Measurements from ENCODE around the gene C2CD2. TPM values are rescaled to one million over a fixed set of nuclear protein-coding genes. Genes with fewer than 3 reads are reported as not detected.
A peak's percentile ranks its signal among the peaks of the same experiment; 100 is the strongest.
"Not testable (repeated sequence)": the region's sequence is repeated elsewhere in the genome, so short reads cannot be mapped to it uniquely, and the experiment has no call there.

C2CD2 gene
- polyA plus RNA-seq, 1 donor (not counting 4 experiments of a cell fraction or from before 2014, with no cell fraction given), result 39.9 TPM

GRCh38 chr21:41951876-41952567 is 1.8 kb downstream of the C2CD2 start:
- dilution Hi-C loops (cut with MboI; ENCODE audit: extremely low pct_ligation_motif_present, low sequenced_read_pairs), result no loop called here
- Histone ChIP-seq H3K9me3 (ENCODE audit: control insufficient read depth, low read depth, low read length) (no peaks in the 10 kb centered on the region), H3K27ac (ENCODE audit: control insufficient read depth, insufficient read depth, low read length) (no peak overlapping the region), H3K79me2 (ENCODE audit: control insufficient read depth, insufficient read depth, low read length) (peaks cover 60% of the 10 kb centered on the region), H3K4me1 (ENCODE audit: control insufficient read depth, extremely low read depth, insufficient read depth, low read length) (peaks cover 18% of the 10 kb centered on the region), H3K36me3 (ENCODE audit: control insufficient read depth in 2 of 2, extremely low read depth in 1 of 2, insufficient read depth in 2 of 2, low read length in 2 of 2) (peaks cover 0 to 3% of the 10 kb centered on the region in 2 experiments), H4K20me1 (ENCODE audit: control insufficient read depth, extremely low read depth, insufficient read depth, low read length) (no peaks in the 10 kb centered on the region), H3K27me3 (ENCODE audit: control insufficient read depth, extremely low read depth, insufficient read depth, low read length) (no peaks in the 10 kb centered on the region), H3K9ac (ENCODE audit: control insufficient read depth, extremely low read depth, insufficient read depth, low read length) (peak overlapping the region; percentile 78), H2AFZ (ENCODE audit: control insufficient read depth, low read length) (no peak overlapping the region), H3K4me2 (ENCODE audit: control insufficient read depth, extremely low read depth, insufficient read depth, low read depth, low read length) (peak overlapping the region; percentile 92), H3K4me3 (ENCODE audit: control insufficient read depth in 2 of 3, extremely low read depth in 1 of 3, insufficient read depth in 2 of 3, low read depth in 1 of 3, low read length in 3 of 3) (peak overlapping the region; percentile 65 to 80 (median 77)), H3K9me1 (ENCODE audit: control insufficient read depth, extremely low read depth, insufficient read depth, low read length) (peaks cover 3% of the 10 kb centered on the region)
- FAIRE-seq (no peak), DNase-seq (ENCODE audit: low read depth, low spot score) (no peak)
- TF ChIP-seq EZH2 (IDR thresholded peaks at IDR 0.05; ENCODE audit: low read length) (no peak), CTCF (optimal IDR thresholded peaks at IDR 0.05 in 1 of 3, IDR thresholded peaks at IDR 0.05 in 1 of 3, conservative IDR thresholded peaks at IDR 0.05 in 1 of 3; ENCODE audit: extremely low read depth in 1 of 3, insufficient read depth in 2 of 3, low read length in 3 of 3) (no peak)

- H3K9ac ChIP-seq (ENCODE audit: control insufficient read depth, extremely low read depth, insufficient read depth, low read length), result no peak overlapping the region
- FAIRE-seq (no peak), DNase-seq (ENCODE audit: low read depth, low spot score) (no peak)
- H3K36me3 ChIP-seq (ENCODE audit: control insufficient read depth in 2 of 2, extremely low read depth in 1 of 2, insufficient read depth in 2 of 2, low read length in 2 of 2), result peaks cover 0 to 3% of the 10 kb centered on the region in 2 experiments
- no peak overlapping the region for H2AFZ ChIP-seq (ENCODE audit: control insufficient read depth, low read length)
- H3K27me3 ChIP-seq (ENCODE audit: control insufficient read depth, extremely low read depth, insufficient read depth, low read length), result no peaks in the 10 kb centered on the region
- H3K9me3 ChIP-seq (ENCODE audit: control insufficient read depth, low read depth, low read length), result no peaks in the 10 kb centered on the region
- H3K4me1 ChIP-seq (ENCODE audit: control insufficient read depth, extremely low read depth, insufficient read depth, low read length), result peaks cover 14% of the 10 kb centered on the region
- dilution Hi-C loops (cut with MboI; ENCODE audit: extremely low pct_ligation_motif_present, low sequenced_read_pairs), result no loop called here
- H4K20me1 ChIP-seq (ENCODE audit: control insufficient read depth, extremely low read depth, insufficient read depth, low read length), result no peaks in the 10 kb centered on the region
- peaks cover 3% of the 10 kb centered on the region for H3K9me1 ChIP-seq (ENCODE audit: control insufficient read depth, extremely low read depth, insufficient read depth, low read length)
- TF ChIP-seq CTCF (optimal IDR thresholded peaks at IDR 0.05 in 1 of 3, IDR thresholded peaks at IDR 0.05 in 1 of 3, conservative IDR thresholded peaks at IDR 0.05 in 1 of 3; ENCODE audit: extremely low read depth in 1 of 3, insufficient read depth in 2 of 3, low read length in 3 of 3) (no peak), EZH2 (IDR thresholded peaks at IDR 0.05; ENCODE audit: low read length) (no peak)
- no peak overlapping the region for H3K4me3 ChIP-seq (ENCODE audit: control insufficient read depth in 2 of 3, extremely low read depth in 1 of 3, insufficient read depth in 2 of 3, low read depth in 1 of 3, low read length in 3 of 3)
- H3K27ac ChIP-seq (ENCODE audit: control insufficient read depth, insufficient read depth, low read length), result no peak overlapping the region
- H3K4me2 ChIP-seq (ENCODE audit: control insufficient read depth, extremely low read depth, insufficient read depth, low read depth, low read length), result no peak overlapping the region
- peaks cover 70% of the 10 kb centered on the region for H3K79me2 ChIP-seq (ENCODE audit: control insufficient read depth, insufficient read depth, low read length)
Measured at GRCh38 chr21:41950941-41951351, 2.9 kb downstream of the C2CD2 start.

DNA sequence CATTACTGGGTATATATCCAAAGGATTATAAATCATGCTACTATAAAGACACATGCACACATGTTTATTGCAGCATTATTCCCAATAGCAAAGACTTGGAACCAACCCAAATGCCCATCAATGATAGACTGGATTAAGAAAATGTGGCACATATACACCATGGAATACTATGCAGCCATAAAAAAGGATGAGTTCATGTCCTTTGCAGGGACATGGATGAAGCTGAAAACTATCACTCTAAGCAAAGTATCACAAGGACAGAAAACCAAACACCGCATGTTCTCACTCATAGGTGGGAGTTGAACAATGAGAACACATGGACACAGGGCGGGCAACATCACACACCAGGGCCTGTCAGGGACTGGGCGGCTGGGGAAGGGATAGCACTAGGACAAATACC is 4.2 kb downstream of the C2CD2 start:
- H3K9me1 ChIP-seq (ENCODE audit: control insufficient read depth, extremely low read depth, insufficient read depth, low read length); H4K20me1 ChIP-seq (ENCODE audit: control insufficient read depth, extremely low read depth, insufficient read depth, low read length); H3K36me3 ChIP-seq (ENCODE audit: control insufficient read depth in 2 of 2, extremely low read depth in 1 of 2, insufficient read depth in 2 of 2, low read length in 2 of 2); H3K4me3 ChIP-seq (ENCODE audit: control insufficient read depth in 2 of 3, extremely low read depth in 1 of 3, insufficient read depth in 2 of 3, low read depth in 1 of 3, low read length in 3 of 3); H3K9ac ChIP-seq (ENCODE audit: control insufficient read depth, extremely low read depth, insufficient read depth, low read length); dilution Hi-C loops (cut with MboI; ENCODE audit: extremely low pct_ligation_motif_present, low sequenced_read_pairs); H3K4me2 ChIP-seq (ENCODE audit: control insufficient read depth, extremely low read depth, insufficient read depth, low read depth, low read length); H3K9me3 ChIP-seq (ENCODE audit: control insufficient read depth, low read depth, low read length); DNase-seq (ENCODE audit: low read depth, low spot score); H2AFZ ChIP-seq (ENCODE audit: control insufficient read depth, low read length); H3K27me3 ChIP-seq (ENCODE audit: control insufficient read depth, extremely low read depth, insufficient read depth, low read length); FAIRE-seq; H3K27ac ChIP-seq (ENCODE audit: control insufficient read depth, insufficient read depth, low read length): not testable (repeated sequence)
- Histone ChIP-seq H3K79me2 (ENCODE audit: control insufficient read depth, insufficient read depth, low read length) (peaks cover 83% of the 10 kb centered on the region), H3K4me1 (ENCODE audit: control insufficient read depth, extremely low read depth, insufficient read depth, low read length) (peaks cover 14% of the 10 kb centered on the region)
